ENCODE measurements around the gene PPP3CA.

The PPP3CA gene

DNA sequence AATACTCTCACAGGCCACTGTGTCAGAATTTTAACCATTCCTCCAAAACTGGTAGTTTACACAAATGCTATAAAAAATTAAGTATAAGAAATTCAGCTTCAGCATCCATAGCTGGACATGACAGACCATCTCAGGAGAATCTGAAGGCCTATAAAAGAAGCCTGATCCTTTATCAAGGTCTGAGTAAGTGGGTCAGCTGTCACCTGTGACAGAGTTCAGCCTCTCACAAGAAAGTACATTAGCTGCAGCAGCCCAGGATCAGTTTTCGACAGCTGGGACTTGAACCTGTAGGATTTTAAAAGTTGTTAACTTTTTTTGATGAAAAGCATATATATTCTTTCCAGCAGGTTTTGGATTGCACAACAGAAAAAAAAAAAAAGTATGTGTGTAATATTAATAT lies 60.7 kb downstream of the PPP3CA start:
- DNase-seq, result no peak

DNA sequence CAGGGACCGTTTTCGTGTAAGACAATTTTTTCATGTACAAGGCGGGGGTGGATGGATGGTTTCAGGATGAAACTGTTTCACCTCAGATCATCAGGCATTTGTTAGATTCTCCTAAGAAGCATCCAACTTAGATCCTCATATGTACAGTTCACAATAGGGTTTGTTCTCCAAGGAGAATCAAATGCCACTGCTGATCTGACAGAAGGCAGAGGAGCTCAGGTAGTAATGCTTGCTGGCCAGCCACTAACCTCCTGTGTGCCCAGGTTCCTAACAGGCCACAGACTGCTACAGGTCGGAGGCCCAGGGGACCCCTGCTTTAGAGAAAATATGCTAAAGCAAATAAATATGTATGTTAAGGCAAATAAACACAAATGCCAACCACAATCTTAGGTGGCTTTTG lies 61.3 kb downstream of the PPP3CA start:
- DNase-seq, result no peak

DNA sequence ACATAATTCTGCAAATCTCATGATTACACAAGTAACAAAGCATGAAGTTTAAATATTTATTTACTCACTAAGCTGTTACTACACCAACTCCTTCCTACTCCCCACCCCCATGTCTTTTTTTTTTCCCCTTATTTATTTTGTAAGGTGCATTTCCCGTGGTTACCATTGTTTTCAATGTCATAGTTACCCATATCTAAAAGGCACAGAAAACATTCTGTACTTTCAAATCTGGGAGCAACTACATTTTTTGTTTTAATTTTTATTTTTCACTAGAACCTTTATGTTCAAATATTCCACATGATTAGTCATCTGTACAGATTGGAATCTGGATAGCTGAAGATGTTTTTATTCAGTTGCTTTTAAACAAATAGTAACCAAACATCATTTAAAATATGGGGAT lies 62.8 kb downstream of the PPP3CA start:
- no peak for DNase-seq

DNA sequence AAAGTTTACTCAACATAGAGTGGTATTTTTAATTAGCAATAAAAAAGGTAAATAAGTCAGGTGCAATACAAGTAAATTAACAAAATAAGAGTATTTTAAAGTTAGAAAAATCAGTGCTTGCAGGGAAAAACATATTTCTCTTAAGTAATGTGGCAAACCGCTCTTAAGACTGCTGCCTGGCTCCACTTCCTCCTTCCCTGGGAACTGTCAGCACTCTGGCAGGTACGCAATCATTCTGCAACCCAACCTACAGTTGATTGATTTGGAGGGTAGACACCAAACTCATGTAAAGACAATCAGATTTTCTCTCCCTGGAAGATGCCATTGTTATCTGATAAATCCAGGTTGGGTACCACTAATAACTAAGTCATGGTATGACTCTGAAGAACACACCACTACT lies 63.9 kb downstream of the PPP3CA start:
- DNase-seq, result no peak

DNA sequence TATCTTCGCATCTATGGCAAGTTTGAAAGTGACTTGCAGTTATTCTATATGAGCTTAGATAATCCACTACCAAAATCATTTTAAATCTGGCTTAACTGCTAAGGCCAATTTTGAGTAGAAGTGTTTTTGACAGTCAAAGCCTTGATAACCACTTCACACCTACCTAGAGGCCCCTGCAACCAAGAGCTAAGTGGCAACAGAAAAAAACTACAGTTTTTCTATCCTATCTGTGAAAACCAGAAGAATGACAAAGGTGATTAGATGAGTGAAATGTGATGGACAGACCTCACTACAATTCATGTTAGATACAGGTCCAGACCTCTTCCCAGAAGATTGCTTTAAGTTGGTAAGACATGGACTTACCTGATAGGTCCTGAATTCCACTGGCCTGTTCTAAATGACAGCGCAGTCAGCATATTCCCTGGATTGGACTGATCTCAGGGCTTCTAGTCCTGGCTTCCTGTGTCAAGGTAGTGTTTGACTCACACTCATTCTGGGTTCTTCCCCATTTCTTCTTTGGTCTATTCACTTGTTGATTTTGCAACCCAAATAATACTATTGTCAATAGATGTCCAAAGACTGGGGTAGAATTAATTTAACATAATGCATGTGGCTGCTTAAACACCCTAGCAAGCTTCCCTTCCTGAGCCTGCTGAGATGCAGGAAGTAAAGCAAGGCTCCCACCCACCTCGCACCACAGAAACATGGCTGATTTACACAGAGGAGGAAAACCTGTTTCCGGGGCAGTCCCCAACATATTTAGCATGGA lies 65.1 kb downstream of the PPP3CA start:
- DNase-seq, result no peak

DNA sequence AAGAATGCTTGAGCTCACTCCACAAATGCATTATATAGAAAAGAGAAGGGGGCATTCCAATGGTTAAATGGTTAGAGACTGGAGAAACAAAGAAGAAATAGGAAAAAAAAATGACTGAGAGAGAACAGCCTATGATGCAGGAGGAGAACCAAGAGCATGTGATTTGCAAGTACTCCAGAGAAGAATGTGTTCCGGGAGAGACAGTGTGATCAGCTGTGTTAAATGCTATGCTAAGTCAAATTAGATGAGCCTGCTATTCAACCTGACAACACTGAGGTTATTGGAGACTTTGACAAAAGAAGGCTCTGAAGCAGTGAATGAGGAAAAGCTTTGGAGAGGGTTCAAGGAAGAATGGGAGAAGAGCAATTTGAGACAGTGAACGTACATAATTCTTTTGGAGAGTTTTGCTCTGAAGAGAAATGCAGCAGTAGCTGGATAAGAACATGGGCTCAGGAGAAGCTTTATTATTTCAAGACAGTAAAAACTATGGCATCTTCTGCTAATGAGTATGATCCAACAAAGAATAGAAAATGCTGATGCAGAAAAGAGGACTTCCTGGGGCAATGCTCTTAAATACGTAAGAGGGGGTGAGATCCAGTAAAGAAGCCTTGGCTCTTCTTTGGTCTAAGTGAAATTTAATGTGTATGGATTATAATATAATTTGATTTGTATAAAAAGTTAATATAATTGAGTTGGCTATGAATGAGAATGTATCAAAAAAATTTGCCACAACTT lies 66.3 kb downstream of the PPP3CA start:
- DNase-seq, result no peak

DNA sequence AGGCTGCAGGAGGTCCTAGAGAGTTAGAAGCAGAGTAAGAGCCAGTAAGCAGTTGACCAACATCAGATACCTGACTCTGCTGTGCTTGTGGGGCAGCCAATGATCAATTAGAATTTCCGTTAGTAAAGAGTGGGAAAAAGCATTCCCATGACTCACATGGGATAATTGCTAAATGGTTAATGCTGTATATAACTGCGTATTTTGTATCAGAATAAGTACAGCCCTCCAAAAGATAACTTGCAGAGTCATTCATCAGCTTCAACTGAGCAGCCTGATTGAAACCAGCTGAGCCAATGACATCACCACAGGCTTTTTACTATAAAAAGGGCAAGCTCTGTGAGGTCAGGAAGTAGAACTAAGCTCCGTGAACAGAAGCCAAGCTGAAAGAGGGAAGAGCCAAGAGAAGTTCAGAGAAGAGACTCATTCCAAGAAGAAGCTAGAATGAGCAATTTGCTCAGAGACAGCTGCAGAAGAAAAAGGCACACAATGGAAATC lies 67.9 kb downstream of the PPP3CA start:
- DNase-seq, result no peak

DNA sequence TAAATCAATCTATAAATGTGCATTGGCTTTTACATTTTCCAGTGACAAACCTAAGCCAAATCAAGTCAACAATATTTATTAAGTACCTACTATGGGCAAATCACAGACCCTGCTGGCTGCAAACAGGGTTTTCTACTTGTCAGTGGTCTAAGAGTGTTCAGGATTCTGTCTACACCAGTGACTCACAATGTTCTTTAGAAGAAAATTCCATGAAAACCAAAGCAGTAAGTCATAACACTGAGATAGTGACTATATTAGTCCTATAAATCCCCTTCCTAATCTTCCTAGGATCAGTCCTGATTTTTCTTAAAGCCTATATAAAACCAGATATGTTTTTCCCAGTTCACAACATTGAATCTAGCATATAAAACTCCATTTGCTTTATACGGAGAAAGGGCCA lies 69.7 kb downstream of the PPP3CA start:
- DNase-seq, result no peak

DNA sequence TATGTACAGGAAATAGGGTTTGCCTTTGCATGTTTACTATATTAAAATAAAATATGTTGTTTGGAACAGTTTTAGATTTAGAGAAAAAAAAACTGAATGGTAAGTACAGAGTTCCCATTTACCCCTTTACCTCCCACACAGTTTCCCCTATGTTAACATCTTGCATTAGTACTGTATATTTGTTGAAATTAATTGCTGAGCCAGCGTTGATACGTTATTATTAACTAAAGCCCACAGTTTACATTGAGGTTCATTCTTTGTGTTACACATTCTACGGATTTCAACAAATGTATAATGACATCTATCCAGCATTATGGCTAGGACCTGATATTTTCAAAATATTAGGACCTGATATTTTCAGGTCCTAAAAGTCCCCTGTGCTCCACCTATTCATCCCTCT lies 70.7 kb downstream of the PPP3CA start:
- DNase-seq, result no peak

DNA sequence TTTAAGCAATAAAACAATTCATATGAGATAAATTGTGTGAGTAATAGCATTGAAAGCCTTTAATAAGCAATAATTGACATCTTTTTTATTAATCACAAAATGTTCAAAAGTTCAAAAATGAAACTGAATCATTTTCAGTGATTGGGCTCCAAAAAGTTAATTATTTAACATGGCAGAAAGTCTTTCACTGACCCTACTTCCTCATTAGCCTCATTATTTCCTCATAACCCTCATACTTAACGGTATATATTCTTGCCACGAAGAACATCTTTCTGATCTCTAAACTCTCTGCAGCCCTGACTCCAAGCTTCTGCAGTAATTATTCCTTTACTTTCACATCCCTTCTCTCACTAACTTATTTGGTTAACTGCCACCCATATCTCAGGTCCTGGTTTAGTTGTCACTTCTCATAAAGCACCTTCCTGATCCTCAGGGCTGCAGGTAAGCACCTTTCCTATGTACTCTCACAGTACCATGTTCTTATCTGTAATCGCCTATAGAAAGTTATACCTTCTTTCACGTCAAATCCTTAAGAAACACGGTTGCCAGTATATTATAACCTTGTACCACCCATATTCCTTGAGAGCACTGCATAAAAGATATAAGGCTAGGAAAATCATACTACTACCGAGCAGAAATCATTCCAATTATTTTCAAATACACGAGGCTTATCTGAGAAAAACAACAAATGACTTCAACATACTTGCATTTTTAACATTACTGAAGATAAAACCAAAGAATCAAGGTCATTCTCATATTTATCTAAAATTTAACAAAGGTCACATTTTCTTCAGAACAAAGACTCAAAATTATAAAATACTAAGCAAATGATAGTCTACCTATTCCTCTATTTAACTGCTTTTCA lies 72.2 kb downstream of the PPP3CA start:
- no peak for DNase-seq

DNA sequence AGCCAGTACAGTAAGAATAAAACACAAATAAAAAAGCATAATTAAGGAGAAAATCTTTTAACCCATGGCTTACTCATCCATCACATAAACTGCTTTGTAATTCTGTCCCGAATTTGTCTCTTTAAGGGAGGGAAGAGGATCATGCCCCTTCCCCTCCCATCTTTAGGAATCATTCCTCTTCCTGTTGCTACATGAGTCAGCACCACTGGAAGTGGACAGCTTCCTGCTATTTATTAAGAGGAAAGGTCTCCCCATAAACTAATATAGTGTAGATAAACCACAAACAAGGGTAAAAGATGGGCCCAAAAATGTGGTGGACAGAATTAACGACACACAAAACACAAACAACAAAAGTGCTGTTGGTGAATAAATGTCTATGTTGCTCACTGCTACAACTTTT lies 75.8 kb downstream of the PPP3CA start:
- DNase-seq, result no peak

DNA sequence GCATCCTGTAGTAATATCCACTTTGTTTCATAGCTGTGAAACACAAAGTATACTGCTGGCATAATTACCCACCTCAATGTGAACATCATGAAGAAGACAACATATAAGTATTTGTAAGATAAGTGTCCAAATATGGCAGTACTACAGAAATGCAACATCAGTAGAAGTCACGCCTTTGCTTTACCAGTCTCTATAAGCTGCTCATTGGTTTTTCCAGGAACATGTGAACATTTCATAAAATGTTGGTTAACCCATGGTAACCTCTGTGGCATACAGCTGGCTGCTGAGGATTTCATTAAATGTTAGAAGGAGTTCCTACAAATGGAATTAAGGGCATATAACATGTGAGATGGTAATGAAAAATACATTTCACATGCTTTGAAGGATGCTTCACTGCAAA lies 77.6 kb downstream of the PPP3CA start:
- DNase-seq, result no peak

DNA sequence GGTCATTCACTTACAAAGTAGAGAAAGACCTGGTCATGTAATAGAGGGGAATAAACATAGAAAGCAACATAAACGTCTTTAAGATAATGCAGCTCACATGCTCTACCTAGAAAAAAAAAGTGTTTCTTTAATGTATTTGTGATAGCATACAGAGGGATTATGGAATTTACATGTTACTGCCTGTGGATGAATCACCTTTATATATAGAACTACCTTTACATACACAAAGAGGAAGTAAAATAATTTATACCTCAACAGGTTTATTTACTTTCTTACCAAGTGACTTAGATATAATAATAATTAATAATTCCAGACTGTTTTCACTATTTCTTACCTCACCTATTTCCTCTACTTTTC lies 81.5 kb downstream of the PPP3CA start:
- no peak for DNase-seq

DNA sequence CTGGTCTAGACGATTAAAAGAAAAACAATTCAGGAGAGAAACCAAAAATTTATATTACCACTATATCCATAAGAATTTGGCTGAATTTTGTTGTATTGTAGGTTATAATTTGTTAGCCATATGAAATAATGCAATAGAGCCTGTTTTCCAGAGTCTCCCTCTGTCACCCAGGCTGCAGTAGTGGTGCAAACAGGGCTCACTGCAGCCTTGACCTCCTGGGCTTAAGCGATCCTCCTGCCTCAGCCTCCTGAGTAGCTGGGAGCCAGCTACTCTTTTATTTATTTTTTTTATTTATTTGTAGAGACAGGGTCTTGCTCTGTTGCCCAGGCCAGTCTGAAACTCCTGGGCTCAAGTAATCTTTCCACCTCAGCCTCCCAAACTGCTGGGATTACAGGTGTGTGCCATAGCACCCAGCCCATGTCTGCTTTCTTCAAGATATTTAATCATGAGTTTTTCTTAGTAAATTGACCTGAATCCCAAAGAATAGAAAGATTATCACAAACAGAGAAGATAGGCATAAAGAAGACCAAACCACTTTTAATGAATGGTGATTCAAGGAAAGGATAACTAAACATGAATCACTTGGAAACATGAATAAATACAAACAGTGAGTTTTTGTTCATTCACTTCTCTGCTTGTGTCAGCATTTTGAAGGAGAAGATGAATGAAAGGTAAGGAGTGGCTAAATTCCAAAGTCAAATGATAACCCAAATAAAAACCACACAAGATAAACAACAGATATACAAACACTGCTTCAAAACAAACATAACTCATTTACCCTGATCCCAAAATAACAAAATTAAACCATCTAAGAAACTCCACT lies 82.1 kb downstream of the PPP3CA start:
- no peak for DNase-seq

DNA sequence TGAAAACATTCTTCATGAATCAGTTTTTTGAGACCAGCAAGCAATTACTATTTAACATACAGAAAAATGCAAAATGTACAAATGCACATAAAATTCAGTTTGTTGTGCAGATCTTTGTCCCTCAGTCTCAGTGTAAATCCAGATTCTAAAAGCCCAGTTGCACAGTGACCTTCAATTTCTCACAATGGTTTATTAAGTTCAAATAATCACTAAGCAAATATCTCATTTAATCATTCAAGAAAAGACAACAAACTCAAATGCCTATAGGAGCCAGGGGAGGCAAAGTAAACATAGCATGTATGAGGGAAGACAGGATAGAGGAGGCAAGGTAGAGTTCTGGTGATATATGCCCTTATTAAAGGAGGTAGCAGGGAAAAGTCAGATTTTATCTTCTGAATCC lies 82.8 kb downstream of the PPP3CA start:
- DNase-seq, result no peak

DNA sequence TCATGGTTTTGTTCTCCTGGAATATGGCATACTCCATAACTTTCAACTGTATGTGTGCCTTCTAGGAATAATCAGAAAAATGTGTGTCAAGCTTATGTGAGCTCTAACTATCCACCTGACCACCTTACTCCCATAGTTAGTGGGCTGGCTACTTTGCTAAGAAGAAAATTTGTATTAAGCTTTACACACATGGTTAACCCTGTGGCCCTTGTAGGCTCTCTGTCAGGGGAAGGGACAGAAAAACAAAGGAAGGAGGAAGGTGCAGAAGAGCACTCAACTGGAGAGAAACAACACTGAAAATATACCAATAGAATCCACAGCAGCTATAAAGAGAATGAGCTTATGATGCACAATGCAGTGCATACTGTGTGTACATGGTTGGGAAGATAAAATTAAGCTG lies 84.6 kb downstream of the PPP3CA start:
- DNase-seq, result no peak

DNA sequence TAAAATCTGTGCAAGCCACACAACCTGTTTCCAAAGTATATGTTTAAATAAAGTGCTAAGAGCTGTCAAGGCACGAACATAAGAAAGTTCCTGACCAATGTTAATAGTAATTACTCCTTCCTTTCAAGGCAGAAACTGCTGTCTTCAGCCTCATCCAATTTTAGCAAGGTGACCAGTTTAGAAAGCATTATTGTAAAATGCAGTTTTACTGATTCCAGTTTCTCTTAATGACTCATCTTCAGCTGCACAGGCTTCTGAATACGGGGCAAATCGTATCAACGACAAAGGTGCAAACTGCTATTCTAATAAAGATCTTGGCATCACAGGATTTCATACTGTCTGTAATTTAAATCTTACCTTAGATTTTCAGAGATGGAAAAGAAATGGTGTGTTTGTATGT lies 87.5 kb downstream of the PPP3CA start:
- DNase-seq, result no peak

DNA sequence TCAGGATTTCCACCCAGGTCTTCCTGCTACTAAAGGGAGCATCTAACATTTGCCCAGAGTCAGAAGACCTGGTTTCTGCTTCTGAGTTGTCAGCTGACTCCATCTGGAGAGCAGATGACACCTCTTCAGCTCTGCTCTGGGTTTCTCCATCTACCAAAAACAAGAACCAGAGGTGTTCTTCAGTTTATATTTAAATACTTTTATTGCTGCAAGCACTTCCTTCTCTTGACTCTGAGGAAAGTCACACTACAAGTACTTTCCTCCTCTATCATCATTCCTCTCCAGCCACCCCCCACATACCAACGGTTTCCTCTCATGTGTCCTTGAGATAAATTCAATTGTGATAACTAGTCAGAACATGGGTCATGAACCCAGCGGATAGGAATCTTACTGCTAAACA lies 88.4 kb downstream of the PPP3CA start:
- DNase-seq, result no peak

DNA sequence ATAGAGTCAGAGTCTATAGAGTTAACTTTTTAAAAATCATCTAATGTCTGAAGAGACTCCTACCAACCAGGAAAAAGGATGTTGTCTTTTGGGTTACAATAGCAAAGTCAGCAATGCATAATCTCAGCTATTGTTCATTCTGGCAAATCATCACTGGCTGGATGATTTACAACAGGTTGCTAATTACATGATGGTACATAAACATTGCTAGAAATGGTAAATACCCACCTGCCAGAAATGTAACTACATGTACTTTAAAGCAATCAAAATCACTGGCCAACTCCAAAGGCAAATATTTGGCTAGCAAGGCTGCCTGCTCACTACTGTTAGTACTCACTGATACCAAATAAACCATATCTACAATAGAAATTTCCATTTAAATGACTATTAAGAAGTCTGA lies 91.1 kb downstream of the PPP3CA start:
- peak; percentile 61 for DNase-seq

DNA sequence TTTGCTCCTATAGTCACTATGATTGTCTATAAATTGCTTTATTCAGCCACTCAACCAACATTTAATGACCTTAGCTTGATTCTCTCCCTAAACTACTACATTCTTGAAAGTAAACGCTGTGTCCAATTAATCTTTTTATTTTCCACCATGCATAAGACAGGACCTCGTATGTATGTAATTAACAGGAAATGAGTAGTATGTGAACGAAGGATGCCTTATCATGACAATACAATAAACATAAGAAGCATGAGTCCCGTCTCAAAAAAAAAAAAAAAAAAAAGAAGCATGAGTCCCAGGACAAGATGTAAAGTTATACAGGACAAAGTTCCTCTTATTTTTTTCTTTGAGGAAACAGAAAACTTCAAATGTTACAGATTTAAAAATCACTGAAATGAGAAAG lies 92.5 kb downstream of the PPP3CA start:
- no peak for DNase-seq

DNA sequence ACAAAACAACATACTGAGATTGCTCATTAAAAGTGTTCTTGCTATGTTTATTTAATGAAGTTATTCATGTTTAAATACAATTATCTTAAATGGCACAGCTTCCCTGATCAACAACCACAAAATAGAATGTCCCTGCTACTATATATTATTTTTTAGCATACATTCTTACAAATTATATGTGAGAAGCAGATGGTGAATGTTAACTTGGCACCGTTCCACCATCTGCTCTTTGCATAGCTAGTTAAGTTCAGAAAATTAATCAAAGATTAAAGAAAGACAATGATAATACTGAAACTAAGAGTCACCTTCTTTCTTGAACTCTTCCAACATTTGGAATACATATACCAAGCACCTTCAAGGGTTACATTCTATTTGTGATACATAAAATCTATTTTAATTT lies 94.2 kb downstream of the PPP3CA start:
- no peak for DNase-seq

DNA sequence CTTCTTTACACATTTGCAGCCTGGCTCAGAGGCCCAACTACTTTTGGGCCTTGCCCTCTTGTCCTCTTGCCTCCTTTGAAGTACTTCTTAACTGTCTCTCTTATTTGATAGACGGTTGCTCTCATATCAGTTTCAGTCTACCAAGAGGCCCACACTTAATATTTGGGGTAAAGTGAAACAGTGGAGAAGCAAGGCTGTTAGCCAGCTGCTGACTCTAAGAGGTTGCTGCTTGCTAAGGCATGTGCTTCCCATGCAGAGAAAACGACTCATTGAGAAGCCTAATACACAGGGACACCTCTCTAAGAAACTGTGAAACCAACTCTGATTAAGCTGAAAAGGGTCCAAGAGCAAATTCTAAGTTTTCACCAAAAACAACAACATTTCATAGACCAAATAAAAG lies 94.6 kb downstream of the PPP3CA start:
- peak; percentile 0 for DNase-seq

DNA sequence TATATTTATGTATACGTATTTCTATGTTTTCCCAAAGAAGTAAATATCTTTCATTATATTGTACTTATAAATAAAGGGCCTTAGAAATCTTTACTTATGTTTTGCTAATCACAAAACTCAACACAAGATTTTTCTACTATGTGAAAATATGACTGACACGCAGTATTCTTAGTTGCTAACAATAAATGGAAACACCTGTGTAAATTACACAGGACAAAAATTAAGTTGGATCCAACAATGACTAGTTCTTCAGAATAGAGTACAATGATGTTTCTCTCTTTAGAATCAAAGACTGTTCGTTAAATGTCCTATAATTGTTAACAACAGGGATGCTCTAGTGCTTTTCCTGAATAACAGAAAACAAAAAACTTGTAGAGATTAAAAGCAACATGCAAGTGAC lies 96.1 kb downstream of the PPP3CA start:
- no peak for DNase-seq
